Progenitor cell of endocrine pancreas (in vitro differentiated cells): Measurements from ENCODE around the gene GATAD2B. TPM values are rescaled to one million over a fixed set of nuclear protein-coding genes. Genes with fewer than 3 reads are reported as not detected.
"Not testable (repeated sequence)": the region's sequence is repeated elsewhere in the genome, so short reads cannot be mapped to it uniquely, and the experiment has no call there.

Experiments
- DNase-seq: peaks from one replicate; pipeline ENCODE4 v3.0.0; 2021; ENCODE audit warnings: low spot score; ENCODE audit not compliant: unreplicated experiment
- H3K27ac Mint-ChIP-seq: 2 replicates; pipeline ENCODE4 v1.8.0; 2021; ENCODE audit warnings: mild to moderate bottlenecking, moderate library complexity, mixed read lengths
- H3K27me3 Mint-ChIP-seq: 2 replicates; pipeline ENCODE4 v1.8.0; 2021; ENCODE audit warnings: mixed read lengths
- H3K36me3 Mint-ChIP-seq: 2 replicates; pipeline ENCODE4 v1.8.0; 2022; ENCODE audit warnings: mixed read lengths; ENCODE audit not compliant: insufficient read depth
- H3K4me1 Mint-ChIP-seq: 2 replicates; pipeline ENCODE4 v1.8.0; 2021; ENCODE audit warnings: low read depth, mixed read lengths
- H3K4me3 Mint-ChIP-seq: 2 replicates; pipeline ENCODE4 v1.8.0; 2021; ENCODE audit warnings: low read depth, mild to moderate bottlenecking, moderate library complexity, mixed read lengths
- H3K9me3 Mint-ChIP-seq: 2 replicates; pipeline ENCODE4 v1.8.0; 2021; ENCODE audit warnings: low read depth, mixed read lengths
- CTCF ChIP-seq: fragments of 200-600 bp; sonication (generic); IDR thresholded peaks from one replicate; pipeline ENCODE4 v1.5.0; 2021; ENCODE audit warnings: antibody characterized with exemption, mild to moderate bottlenecking; ENCODE audit not compliant: unreplicated experiment
- total RNA-seq: library from RNA; stranded (reverse); gene quantifications from 2 replicates; pipeline ENCODE4 v1.2.1, GENCODE V29; 2021

GATAD2B gene
- total RNA-seq, 1 donor from 2014 or later = 52.6 TPM

DNA sequence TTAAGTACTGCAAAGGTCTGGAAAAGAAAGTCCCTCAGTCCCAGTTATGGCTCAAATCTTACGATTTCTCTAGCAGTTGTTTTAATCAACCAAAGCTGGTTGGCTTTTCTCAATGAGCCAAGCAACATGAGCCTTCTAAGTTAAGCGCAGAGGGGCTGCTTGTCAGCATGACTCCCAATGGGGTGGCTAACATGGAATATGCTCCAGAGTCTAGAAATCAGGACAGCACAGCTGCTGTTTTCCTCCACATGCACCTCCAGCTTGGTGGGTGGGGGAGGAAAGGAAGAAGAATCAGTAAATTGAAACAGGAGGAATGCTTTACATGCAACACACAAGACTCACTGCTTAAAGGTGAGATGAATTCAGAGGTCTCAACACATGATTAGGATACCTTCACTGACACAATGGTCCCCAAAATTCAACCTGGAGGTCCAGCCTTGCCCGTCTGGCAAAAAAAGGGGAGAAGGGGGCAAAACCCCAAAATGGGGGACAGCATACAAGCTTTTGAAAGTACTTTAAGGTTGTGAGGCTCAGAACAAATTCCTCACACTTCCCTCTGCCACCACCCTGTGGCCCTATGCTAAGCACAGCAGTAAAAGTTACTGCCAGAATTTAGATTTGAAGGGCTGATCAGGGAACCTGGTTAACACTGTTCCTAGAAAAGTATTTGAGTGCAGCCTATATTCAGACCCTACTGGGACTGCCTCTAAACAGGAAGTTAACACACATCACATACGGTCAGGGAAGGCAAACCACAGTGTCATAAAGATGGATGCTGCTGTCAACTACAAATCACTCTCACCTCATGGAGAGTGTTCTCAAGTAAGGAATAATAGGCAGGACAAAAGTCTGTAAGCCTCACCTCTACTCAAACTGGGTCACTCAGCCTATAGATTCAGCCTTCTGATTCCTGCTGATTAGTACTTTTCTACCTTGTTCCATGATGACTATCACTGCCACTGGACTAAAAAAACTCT lies 2.6 kb downstream of the GATAD2B start:
- Mint-ChIP-seq H3K27me3 (no peaks in the 10 kb centered on the region), H3K27ac (peak overlapping the region; percentile 72), H3K4me1 (peaks cover 25% of the 10 kb centered on the region), H3K4me3 (peak overlapping the region; percentile 86), H3K36me3 (no peaks in the 10 kb centered on the region), H3K9me3 (no peaks in the 10 kb centered on the region)
- DNase-seq = no peak
- TF ChIP-seq CTCF = peak; percentile 12

DNA sequence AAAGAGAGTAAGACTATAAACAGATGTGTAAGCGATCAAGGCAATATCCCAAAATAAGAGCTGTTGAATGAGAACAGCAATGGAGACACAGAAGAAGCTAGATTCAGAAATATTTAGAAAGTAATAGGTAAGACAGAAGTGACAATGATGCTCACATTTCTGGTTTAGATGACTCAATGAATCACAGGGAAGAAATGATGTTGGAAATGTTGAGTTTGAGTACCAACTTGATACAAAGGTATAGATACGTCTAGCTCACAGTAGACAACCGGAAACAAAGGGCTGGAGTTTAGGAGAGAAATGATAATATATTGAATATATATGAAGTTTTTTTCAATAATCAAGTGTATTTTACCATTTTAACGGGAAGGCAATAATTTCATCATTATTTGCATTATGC lies 6.5 kb downstream of the GATAD2B start:
- no peak for TF ChIP-seq CTCF
- DNase-seq = no peak
- H3K4me1 Mint-ChIP-seq = peaks cover 20% of the 10 kb centered on the region
- peaks cover 3% of the 10 kb centered on the region for H3K36me3 Mint-ChIP-seq
- no peak overlapping the region for H3K4me3 Mint-ChIP-seq
- no peaks in the 10 kb centered on the region for H3K27me3 Mint-ChIP-seq
- no peaks in the 10 kb centered on the region for H3K9me3 Mint-ChIP-seq
- H3K27ac Mint-ChIP-seq = no peak overlapping the region

DNA sequence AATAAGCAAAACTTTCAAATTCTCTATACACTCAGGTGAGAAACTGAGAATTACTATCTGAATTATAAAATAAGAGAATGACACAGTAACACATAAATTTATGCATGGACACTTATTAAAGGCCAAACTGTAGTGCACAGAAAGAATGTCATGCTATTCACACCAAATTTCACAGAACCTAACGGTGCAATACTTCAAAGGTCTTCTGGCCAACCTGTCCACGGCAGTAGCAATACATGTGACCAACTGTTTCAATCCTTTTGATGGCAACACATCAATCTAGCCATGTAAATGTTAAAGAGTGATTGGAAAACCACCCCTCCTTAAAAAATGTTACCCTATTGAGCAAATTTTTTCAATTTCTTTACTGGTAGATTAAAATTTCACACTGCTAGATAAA lies 10.4 kb downstream of the GATAD2B start:
- H3K4me1 Mint-ChIP-seq = no peaks in the 10 kb centered on the region
- no peaks in the 10 kb centered on the region for H3K27me3 Mint-ChIP-seq
- H3K4me3 Mint-ChIP-seq = no peak overlapping the region
- no peaks in the 10 kb centered on the region for H3K9me3 Mint-ChIP-seq
- no peak for DNase-seq
- H3K27ac Mint-ChIP-seq = no peak overlapping the region
- TF ChIP-seq CTCF = no peak
- H3K36me3 Mint-ChIP-seq = peaks cover 10% of the 10 kb centered on the region

DNA sequence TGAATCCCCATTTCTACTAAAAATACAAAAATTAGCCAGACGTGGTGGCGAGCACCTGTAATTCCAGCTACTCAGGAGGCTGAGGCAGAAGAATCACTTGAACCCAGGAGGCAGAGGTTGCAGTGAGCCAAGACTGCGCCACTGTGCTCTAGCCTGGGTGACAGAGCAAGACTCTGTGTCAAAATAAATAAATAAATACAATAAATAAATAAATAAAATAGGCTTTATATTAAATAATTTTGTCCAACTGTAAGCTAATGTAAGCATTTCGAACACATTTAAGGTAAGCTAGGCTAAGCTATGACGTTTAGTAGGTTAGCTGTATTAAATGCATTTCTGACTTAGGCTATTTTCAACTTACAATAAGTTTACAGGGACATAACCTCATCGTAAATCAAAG lies 12.2 kb downstream of the GATAD2B start:
- not testable (repeated sequence) for DNase-seq, H3K4me3 Mint-ChIP-seq, H3K4me1 Mint-ChIP-seq, H3K9me3 Mint-ChIP-seq, H3K27ac Mint-ChIP-seq, H3K27me3 Mint-ChIP-seq
- H3K36me3 Mint-ChIP-seq = peaks cover 18% of the 10 kb centered on the region

DNA sequence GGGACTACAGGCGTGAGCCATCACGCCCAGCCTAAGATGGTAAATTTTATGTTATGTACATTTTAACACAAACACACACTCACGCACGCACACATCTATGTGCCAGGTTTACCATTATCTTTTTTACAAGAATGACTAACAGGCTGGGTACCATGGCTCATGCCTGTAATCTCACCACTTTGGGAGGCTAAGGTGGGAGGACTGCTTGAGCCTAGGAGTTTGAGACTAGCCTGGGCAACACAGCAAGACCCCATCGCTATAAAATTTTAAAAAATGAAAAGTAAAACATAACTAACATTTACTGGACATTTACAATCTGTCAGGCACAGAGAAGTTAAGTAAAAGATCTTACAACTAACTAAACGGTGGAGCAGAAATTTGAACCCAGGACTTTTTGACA lies 14.7 kb downstream of the GATAD2B start:
- Mint-ChIP-seq H3K27ac (no peak overlapping the region), H3K27me3 (no peaks in the 10 kb centered on the region), H3K9me3 (no peaks in the 10 kb centered on the region), H3K4me3 (no peak overlapping the region), H3K4me1 (no peaks in the 10 kb centered on the region), H3K36me3 (peaks cover 18% of the 10 kb centered on the region)
- TF ChIP-seq CTCF = no peak
- no peak for DNase-seq

DNA sequence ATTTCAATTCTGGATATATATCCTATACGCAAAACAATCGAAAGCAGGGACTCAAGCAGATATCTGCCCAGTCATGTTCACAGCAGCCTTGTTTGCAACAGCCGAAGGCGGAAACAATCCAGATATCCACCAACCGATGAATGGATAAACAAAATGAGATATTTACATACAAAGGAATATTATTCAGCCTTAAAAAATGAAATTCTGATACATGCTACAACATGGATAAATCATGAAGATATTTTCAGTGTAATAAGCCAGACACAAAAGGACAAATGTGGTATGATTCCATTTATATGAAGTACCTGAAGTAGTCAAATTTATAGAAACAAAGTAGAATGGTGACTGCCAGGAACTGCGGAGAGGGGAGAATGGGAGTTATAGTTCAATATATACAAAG lies 15.6 kb downstream of the GATAD2B start:
- no peaks in the 10 kb centered on the region for H3K27me3 Mint-ChIP-seq
- peaks cover 17% of the 10 kb centered on the region for H3K36me3 Mint-ChIP-seq

More for the DNA sequence above, 15.6 kb downstream of the GATAD2B start:
- no peak for TF ChIP-seq CTCF
- Mint-ChIP-seq H3K4me1 (no peaks in the 10 kb centered on the region), H3K9me3 (no peaks in the 10 kb centered on the region), H3K27ac (no peak overlapping the region), H3K4me3 (no peak overlapping the region)
- no peak for DNase-seq
